GM12878 (cell line): ENCODE data around the gene FXYD1. TPM values are rescaled to one million over a fixed set of nuclear protein-coding genes. Genes with fewer than 3 reads are reported as not detected.
A peak's percentile ranks its signal among the peaks of the same experiment; 100 is the strongest.

ENCODE experiments used
- ASH2L ChIP-seq: fragments of 300-600, 200-600 bp; sonication (generic); IDR thresholded peaks from 2 replicates; pipeline ENCODE4 v1.6.1; 2017; ENCODE audit warnings: low read depth, mild to moderate bottlenecking, borderline replicate concordance
- BACH1 ChIP-seq: fragments of 450-650 bp; IDR thresholded peaks from 2 replicates; pipeline ENCODE4 v1.6.1; 2017; ENCODE audit warnings: mild to moderate bottlenecking, borderline replicate concordance
- BHLHE40 ChIP-seq, 2 experiments: fragments of 450-650 bp in 1 of 2; IDR thresholded peaks; 2 replicates each; pipeline ENCODE4 v1.6.1; 2011 to 2017; ENCODE audit warnings: low read depth in 2 of 2, borderline replicate concordance in 1 of 2, improper control_type of control experiment in 1 of 2, low read length in 1 of 2, mild to moderate bottlenecking in 1 of 2
- CBFB ChIP-seq: IDR thresholded peaks from 2 replicates; pipeline ENCODE4 v1.6.1; 2016; ENCODE audit warnings: antibody characterized with exemption, low read depth
- CHD4 ChIP-seq: fragments of 200-600 bp; sonication (generic); IDR thresholded peaks from 2 replicates; pipeline ENCODE4 v1.6.1; 2016; ENCODE audit warnings: mild to moderate bottlenecking
- EED ChIP-seq: sonication (generic); IDR thresholded peaks from 2 replicates; pipeline ENCODE4 v1.6.1; 2016; ENCODE audit warnings: antibody characterized with exemption, low read depth
- ESRRA ChIP-seq: IDR thresholded peaks from 2 replicates; pipeline ENCODE4 v1.6.1; 2012; ENCODE audit warnings: mild to moderate bottlenecking, low read length, improper control_type of control experiment
- JUND ChIP-seq: IDR thresholded peaks from 2 replicates; pipeline ENCODE4 v1.6.1; 2012; ENCODE audit warnings: low read depth, mild to moderate bottlenecking, low read length, improper control_type of control experiment, moderate library complexity
- KLF5 ChIP-seq: fragments of 450-650 bp; IDR thresholded peaks from 2 replicates; pipeline ENCODE4 v1.6.1; 2014; ENCODE audit warnings: mild to moderate bottlenecking; ENCODE audit not compliant: partially characterized antibody
- MEF2B ChIP-seq: fragments of 450-650 bp; IDR thresholded peaks from 2 replicates; pipeline ENCODE4 v1.6.1; 2018; ENCODE audit warnings: mild to moderate bottlenecking, moderate library complexity; ENCODE audit not compliant: partially characterized antibody, poor library complexity, severe bottlenecking
- MYB ChIP-seq: fragments of 150-350 bp; IDR thresholded peaks from 2 replicates; pipeline ENCODE4 v1.6.1; 2014; ENCODE audit warnings: mild to moderate bottlenecking, low read depth, low read length, borderline replicate concordance
- NRF1 ChIP-seq: conservative IDR thresholded peaks from 2 replicates; pipeline ENCODE4 v1.6.1; 2011; ENCODE audit warnings: mild to moderate bottlenecking, low read depth, low read length, improper control_type of control experiment
- PML ChIP-seq: IDR thresholded peaks from 2 replicates; pipeline ENCODE4 v1.6.1; 2012; ENCODE audit warnings: low read length, inconsistent platforms
- POLR2AphosphoS5 ChIP-seq: IDR thresholded peaks from 2 replicates; pipeline ENCODE4 v1.6.1; 2011; ENCODE audit warnings: mild to moderate bottlenecking, low read length, inconsistent platforms
- POU2F2 ChIP-seq: IDR thresholded peaks from 3 replicates; pipeline ENCODE4 v1.6.1; 2011; ENCODE audit warnings: low read depth, mild to moderate bottlenecking, low read length, borderline replicate concordance
- RAD51 ChIP-seq: fragments of 450-650 bp; IDR thresholded peaks from 2 replicates; pipeline ENCODE4 v1.6.1; 2016; ENCODE audit warnings: moderate library complexity, mild to moderate bottlenecking, inconsistent platforms
- RCOR1 ChIP-seq: conservative IDR thresholded peaks from 2 replicates; pipeline ENCODE4 v1.6.1; 2012; ENCODE audit warnings: low read depth, low read length, improper control_type of control experiment
- SMAD5 ChIP-seq: IDR thresholded peaks from 2 replicates; pipeline ENCODE4 v1.6.1; 2016; ENCODE audit warnings: antibody characterized with exemption, low read depth
- TCF12 ChIP-seq: IDR thresholded peaks from 2 replicates; pipeline ENCODE4 v1.6.1; 2011; ENCODE audit warnings: low read depth, mild to moderate bottlenecking, low read length
- WRNIP1 ChIP-seq: IDR thresholded peaks from 2 replicates; pipeline ENCODE4 v1.6.1; 2011; ENCODE audit warnings: low read depth, low read length, improper control_type of control experiment, borderline replicate concordance
- YBX1 ChIP-seq: fragments of 450-650 bp; IDR thresholded peaks from 2 replicates; pipeline ENCODE4 v1.6.1; 2016; ENCODE audit warnings: antibody characterized with exemption
- ZNF24 ChIP-seq: fragments of 450-650 bp; IDR thresholded peaks from 2 replicates; pipeline ENCODE4 v1.6.1; 2017; ENCODE audit warnings: antibody characterized with exemption, mild to moderate bottlenecking
- polyA plus RNA-seq, 11 experiments: library from polyadenylated mRNA; depleted of rRNA in 4 of 11; unstranded in 6 of 11; stranded (reverse) in 5 of 11; fragments of >200 nt; fragmentation: Nextera tagmentation in 4 of 11; fragmentation: Illumina TruSeq in 1 of 11; extraction: Ambion mirVana in 4 of 11; extraction: Trizol in 1 of 11; gene quantifications; 1 replicate in 1 of 11; 2 replicates in 10 of 11; pipeline versions ENCODE4 v1.2.1 to v1.2.3, GENCODE V29; 2011 to 2016; ENCODE audit warnings: inconsistent platforms in 2 of 11, missing spikeins in 2 of 11, low read depth in 1 of 11
- total RNA-seq, 4 experiments: library from RNA; depleted of rRNA in 3 of 4; stranded (reverse); fragments of >200 nt in 3 of 4; fragmentation: Illumina TruSeq in 1 of 4; extraction: Trizol in 1 of 4; gene quantifications; 2 replicates each; pipeline versions ENCODE4 v1.2.1 to v1.2.3, GENCODE V29; 2013 to 2021
- TF ChIP-seq, protein P1 (sequence below): fragments of 450-650 bp; IDR thresholded peaks from 2 replicates; pipeline ENCODE4 v1.6.1; 2017; ENCODE audit warnings: mild to moderate bottlenecking, moderate library complexity
- TF ChIP-seq, protein P2 (sequence below): fragments of 450-650 bp; IDR thresholded peaks from 2 replicates; pipeline ENCODE4 v1.6.1; 2016; ENCODE audit warnings: mild to moderate bottlenecking

The FXYD1 gene
- total and polyA plus RNA-seq, 10 of the 15 experiments (the other 5 are each of a cell fraction or from before 2014, with no cell fraction given) = 0.34 to 1.2 (median 0.49) TPM; not detected in 4

DNA sequence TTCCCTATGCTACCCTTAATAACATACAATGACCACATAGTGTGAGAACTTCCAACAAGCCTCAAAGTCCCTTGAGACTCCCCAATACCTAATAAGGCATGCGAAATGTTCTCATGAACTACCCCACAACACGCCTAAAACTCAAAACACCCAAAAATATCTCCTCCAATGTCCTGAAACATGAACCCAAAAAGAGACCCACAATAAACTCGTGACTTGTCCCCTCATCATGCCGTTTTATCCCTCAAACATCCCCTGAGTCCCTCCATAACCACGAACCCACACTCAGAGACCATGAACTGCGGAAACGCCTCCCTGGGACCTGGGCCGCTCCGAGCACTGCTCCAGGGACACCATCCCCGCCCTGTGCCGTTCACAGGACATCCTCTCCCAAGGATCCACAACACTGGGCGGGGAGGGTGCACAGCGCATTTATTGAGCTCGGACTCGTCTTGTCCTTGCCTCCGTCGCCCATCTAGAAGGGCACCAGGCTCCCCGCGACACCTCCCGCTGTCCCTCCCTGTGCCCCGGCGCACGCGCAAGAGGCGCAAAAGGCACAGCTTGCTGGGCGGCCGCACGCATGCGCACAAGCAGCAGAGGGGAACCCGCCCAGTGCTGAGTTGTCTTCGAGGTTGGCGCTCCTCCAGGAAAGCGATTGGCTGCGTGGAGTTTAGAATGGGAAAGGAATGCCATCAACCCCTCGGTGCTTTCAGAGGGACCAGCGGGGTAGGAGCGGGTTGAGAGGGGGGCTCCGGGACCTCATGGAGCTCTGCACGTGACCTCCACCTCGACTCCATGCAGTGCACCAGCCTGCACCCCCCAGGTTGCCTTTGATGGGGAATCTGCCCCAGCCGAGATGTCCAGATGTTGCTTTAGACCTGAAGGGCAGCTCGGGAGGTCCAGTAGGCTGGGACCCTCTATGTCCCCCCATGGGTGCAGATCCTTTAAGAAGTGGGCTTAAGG is 14.2 kb upstream of the FXYD1 start (continued):
- TF ChIP-seq, protein P1, sequence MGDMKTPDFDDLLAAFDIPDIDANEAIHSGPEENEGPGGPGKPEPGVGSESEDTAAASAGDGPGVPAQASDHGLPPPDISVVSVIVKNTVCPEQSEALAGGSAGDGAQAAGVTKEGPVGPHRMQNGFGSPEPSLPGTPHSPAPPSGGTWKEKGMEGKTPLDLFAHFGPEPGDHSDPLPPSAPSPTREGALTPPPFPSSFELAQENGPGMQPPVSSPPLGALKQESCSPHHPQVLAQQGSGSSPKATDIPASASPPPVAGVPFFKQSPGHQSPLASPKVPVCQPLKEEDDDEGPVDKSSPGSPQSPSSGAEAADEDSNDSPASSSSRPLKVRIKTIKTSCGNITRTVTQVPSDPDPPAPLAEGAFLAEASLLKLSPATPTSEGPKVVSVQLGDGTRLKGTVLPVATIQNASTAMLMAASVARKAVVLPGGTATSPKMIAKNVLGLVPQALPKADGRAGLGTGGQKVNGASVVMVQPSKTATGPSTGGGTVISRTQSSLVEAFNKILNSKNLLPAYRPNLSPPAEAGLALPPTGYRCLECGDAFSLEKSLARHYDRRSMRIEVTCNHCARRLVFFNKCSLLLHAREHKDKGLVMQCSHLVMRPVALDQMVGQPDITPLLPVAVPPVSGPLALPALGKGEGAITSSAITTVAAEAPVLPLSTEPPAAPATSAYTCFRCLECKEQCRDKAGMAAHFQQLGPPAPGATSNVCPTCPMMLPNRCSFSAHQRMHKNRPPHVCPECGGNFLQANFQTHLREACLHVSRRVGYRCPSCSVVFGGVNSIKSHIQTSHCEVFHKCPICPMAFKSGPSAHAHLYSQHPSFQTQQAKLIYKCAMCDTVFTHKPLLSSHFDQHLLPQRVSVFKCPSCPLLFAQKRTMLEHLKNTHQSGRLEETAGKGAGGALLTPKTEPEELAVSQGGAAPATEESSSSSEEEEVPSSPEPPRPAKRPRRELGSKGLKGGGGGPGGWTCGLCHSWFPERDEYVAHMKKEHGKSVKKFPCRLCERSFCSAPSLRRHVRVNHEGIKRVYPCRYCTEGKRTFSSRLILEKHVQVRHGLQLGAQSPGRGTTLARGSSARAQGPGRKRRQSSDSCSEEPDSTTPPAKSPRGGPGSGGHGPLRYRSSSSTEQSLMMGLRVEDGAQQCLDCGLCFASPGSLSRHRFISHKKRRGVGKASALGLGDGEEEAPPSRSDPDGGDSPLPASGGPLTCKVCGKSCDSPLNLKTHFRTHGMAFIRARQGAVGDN = peak; percentile 94
- TF ChIP-seq ZNF24 (no peak), CHD4 (no peak), SMAD5 (no peak), MEF2B (peak; percentile 97), POU2F2 (no peak), TCF12 (peak; percentile 46; the same call in 1 of the 2 replicates), BHLHE40 (IDR thresholded peaks at IDR 0.05; ENCODE audit: borderline replicate concordance in 1 of 2, low read depth in 2 of 2, low read length in 1 of 2) (peak in 1 of 2 experiments; percentile 37; a peak in 1 of 4 replicates), MYB (no peak), RCOR1 (no peak), KLF5 (no peak), PML (no peak), ESRRA (no peak), YBX1 (peak; percentile 76), JUND (no peak), EED (no peak), ASH2L (no peak), RAD51 (peak; percentile 15; the same call in 1 of the 2 replicates), POLR2AphosphoS5 (peak; percentile 82; the same call in 1 of the 2 replicates), NRF1 (peak; percentile 98), CBFB (no peak), WRNIP1 (no peak), BACH1 (peak; percentile 70; the same call in 1 of the 2 replicates)
- TF ChIP-seq, protein P2, sequence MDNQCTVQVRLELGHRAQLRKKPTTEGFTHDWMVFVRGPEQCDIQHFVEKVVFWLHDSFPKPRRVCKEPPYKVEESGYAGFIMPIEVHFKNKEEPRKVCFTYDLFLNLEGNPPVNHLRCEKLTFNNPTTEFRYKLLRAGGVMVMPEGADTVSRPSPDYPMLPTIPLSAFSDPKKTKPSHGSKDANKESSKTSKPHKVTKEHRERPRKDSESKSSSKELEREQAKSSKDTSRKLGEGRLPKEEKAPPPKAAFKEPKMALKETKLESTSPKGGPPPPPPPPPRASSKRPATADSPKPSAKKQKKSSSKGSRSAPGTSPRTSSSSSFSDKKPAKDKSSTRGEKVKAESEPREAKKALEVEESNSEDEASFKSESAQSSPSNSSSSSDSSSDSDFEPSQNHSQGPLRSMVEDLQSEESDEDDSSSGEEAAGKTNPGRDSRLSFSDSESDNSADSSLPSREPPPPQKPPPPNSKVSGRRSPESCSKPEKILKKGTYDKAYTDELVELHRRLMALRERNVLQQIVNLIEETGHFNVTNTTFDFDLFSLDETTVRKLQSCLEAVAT = peak; percentile 77
